Adipocyte (in vitro differentiated cells): Measurements from ENCODE around the gene CYP26A1.

Experiments used
- DNase-seq: peaks from one replicate; pipeline ENCODE4 v3.0.0-alpha.2; 2015; ENCODE audit warnings: low read depth
- H3K27me3 ChIP-seq: replicated peaks from 2 replicates; pipeline ENCODE4 v1.7.0; 2013; ENCODE audit warnings: mild to moderate bottlenecking, low read length, moderate library complexity; ENCODE audit not compliant: control insufficient read depth, insufficient read depth
- H3K36me3 ChIP-seq: 2 replicates; pipeline ENCODE4 v1.7.0; 2013; ENCODE audit warnings: low read length, mild to moderate bottlenecking, moderate library complexity; ENCODE audit not compliant: control insufficient read depth, insufficient read depth, severe bottlenecking
- H3K4me1 ChIP-seq: 2 replicates; pipeline ENCODE4 v1.7.0; 2013; ENCODE audit warnings: mild to moderate bottlenecking, low read length, moderate library complexity; ENCODE audit not compliant: control insufficient read depth, insufficient read depth
- H3K4me3 ChIP-seq: 2 replicates; pipeline ENCODE4 v1.7.0; 2013; ENCODE audit warnings: mild to moderate bottlenecking, low read length, moderate library complexity
- H3K9ac ChIP-seq: 2 replicates; pipeline ENCODE4 v1.7.0; 2013; ENCODE audit warnings: mild to moderate bottlenecking, low read length, moderate library complexity
- H3K9me3 ChIP-seq: 2 replicates; pipeline ENCODE4 v1.7.0; 2013; ENCODE audit warnings: mild to moderate bottlenecking, low read length, moderate library complexity; ENCODE audit not compliant: control insufficient read depth

The CYP26A1 gene

DNA sequence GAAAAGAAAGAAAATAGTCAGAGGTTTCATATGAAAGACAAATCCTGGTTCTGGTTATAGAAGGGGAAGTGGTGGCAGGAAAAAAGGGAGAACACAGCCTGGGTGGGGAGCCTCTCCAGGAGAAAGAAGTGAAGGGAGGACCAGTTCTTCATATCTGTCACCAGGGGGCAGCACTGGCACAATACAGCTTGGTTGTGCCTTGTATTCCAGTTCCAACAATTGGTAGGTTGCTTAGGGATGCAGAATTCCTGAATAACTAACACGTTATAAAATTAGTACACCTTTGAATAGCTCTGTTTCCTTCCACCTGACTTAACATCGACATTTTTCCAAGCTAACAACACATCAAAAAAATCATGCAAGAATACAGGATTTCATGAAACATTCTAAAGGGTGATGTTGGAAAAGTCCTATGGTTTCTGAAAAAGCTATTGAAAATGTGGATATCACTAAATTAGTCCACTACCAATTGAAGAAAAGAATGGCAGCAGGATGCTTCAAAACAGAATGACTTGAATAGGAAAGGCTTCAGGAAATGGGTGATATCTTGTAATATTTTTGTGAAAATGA, 52.9 kb downstream of the CYP26A1 start:
- Histone ChIP-seq H3K36me3 (no peaks in the 10 kb centered on the region), H3K4me1 (no peaks in the 10 kb centered on the region), H3K27me3 (peaks cover 19% of the 10 kb centered on the region), H3K4me3 (peak overlapping the region; percentile 30), H3K9me3 (peaks cover 23% of the 10 kb centered on the region), H3K9ac (no peak overlapping the region)
- no peak for DNase-seq
